WTC11 (cell line): ENCODE results near the gene GLTPD2. TPM values are rescaled to one million over a fixed set of nuclear protein-coding genes. Genes with fewer than 3 reads are reported as not detected.

Source experiments
- ATAC-seq: fragments of 200-7000 bp; cut with Tn5 transposase; 2 replicates; pipeline ENCODE4 v1.10.0; 2021; ENCODE audit warnings: mild to moderate bottlenecking, moderate library complexity
- CTCF ChIA-PET: fragments of 300-600 bp; sonication (Branson Sonifier 250); formaldehyde crosslinking; loops from one replicate; lab custom pipeline; 2021; ENCODE audit warnings: antibody characterized with exemption; lab: Charles Lee
- POLR2A ChIA-PET: fragments of 350-600 bp; sonication (Branson Sonifier 250); formaldehyde crosslinking; loops from one replicate; lab custom pipeline; 2021; ENCODE audit warnings: antibody characterized with exemption; lab: Charles Lee
- DNase-seq: peaks from one replicate; pipeline ENCODE4 v3.0.0; 2021; ENCODE audit warnings: low spot score
- H3K27ac Mint-ChIP-seq: 2 replicates; pipeline ENCODE4 v1.8.0; 2021; ENCODE audit warnings: mixed read lengths
- H3K27me3 Mint-ChIP-seq: 2 replicates; pipeline ENCODE4 v1.8.0; 2021; ENCODE audit warnings: low read depth, mild to moderate bottlenecking, moderate library complexity, mixed read lengths
- H3K36me3 Mint-ChIP-seq: 2 replicates; pipeline ENCODE4 v1.8.0; 2021; ENCODE audit warnings: mixed read lengths
- H3K4me1 Mint-ChIP-seq: 2 replicates; pipeline ENCODE4 v1.8.0; 2022; ENCODE audit warnings: mixed read lengths
- H3K4me3 Mint-ChIP-seq: 2 replicates; pipeline ENCODE4 v1.8.0; 2021; ENCODE audit warnings: mild to moderate bottlenecking, moderate library complexity, mixed read lengths
- H3K9me3 Mint-ChIP-seq: 2 replicates; pipeline ENCODE4 v1.8.0; 2021; ENCODE audit warnings: mixed read lengths
- ATF1 ChIP-seq: sonication (generic); formaldehyde crosslinking; IDR thresholded peaks from 2 replicates; pipeline ENCODE4 v1.8.1; 2023; ENCODE audit warnings: mild to moderate bottlenecking, moderate library complexity, missing genetic modification reagents
- ELF4 ChIP-seq: sonication (generic); formaldehyde crosslinking; IDR thresholded peaks from 2 replicates; pipeline ENCODE4 v1.8.1; 2022; ENCODE audit warnings: low read depth, mild to moderate bottlenecking, moderate library complexity, missing genetic modification reagents
- EMX1 ChIP-seq: fragments of 250-450 bp; sonication (Bioruptor Pico); IDR thresholded peaks from 2 replicates; pipeline ENCODE4 v1.8.0; 2021; ENCODE audit warnings: mild to moderate bottlenecking
- ETV6 ChIP-seq: sonication (generic); formaldehyde crosslinking; IDR thresholded peaks from 2 replicates; pipeline ENCODE4 v1.8.1; 2022; ENCODE audit warnings: mild to moderate bottlenecking, missing genetic modification reagents
- FOXP1 ChIP-seq: sonication (generic); formaldehyde crosslinking; IDR thresholded peaks from 2 replicates; pipeline ENCODE4 v1.8.0; 2022; ENCODE audit warnings: missing genetic modification reagents, mild to moderate bottlenecking, moderate library complexity, borderline replicate concordance
- HMGA2 ChIP-seq: fragments of 250-450 bp; sonication (Bioruptor Pico); IDR thresholded peaks from 2 replicates; pipeline ENCODE4 v1.4.0; 2021; ENCODE audit warnings: mild to moderate bottlenecking, moderate library complexity
- JAZF1 ChIP-seq: fragments of 250-450 bp; sonication (Bioruptor Pico); IDR thresholded peaks from 2 replicates; pipeline ENCODE4 v1.9.0; 2021; ENCODE audit warnings: moderate library complexity, mild to moderate bottlenecking, inconsistent platforms
- MAX ChIP-seq: sonication (generic); formaldehyde crosslinking; IDR thresholded peaks from 2 replicates; pipeline ENCODE4 v1.8.0; 2022; ENCODE audit warnings: mild to moderate bottlenecking, missing genetic modification reagents
- MXD4 ChIP-seq: fragments of 250-450 bp; sonication (Bioruptor Pico); IDR thresholded peaks from 2 replicates; pipeline ENCODE4 v1.8.0; 2021; ENCODE audit warnings: mild to moderate bottlenecking, moderate library complexity, borderline replicate concordance
- PREB ChIP-seq: sonication (generic); formaldehyde crosslinking; IDR thresholded peaks from 2 replicates; pipeline ENCODE4 v1.8.1; 2022; ENCODE audit warnings: mild to moderate bottlenecking, missing genetic modification reagents, moderate library complexity, borderline replicate concordance
- SOX15 ChIP-seq: fragments of 250-450 bp; sonication (Bioruptor Pico); IDR thresholded peaks from 2 replicates; pipeline ENCODE4 v1.9.0; 2021; ENCODE audit warnings: mild to moderate bottlenecking
- TEAD1 ChIP-seq: sonication (generic); formaldehyde crosslinking; IDR thresholded peaks from 2 replicates; pipeline ENCODE4 v1.8.0; 2022; ENCODE audit warnings: mild to moderate bottlenecking, missing genetic modification reagents
- TP53 ChIP-seq: sonication (generic); formaldehyde crosslinking; IDR thresholded peaks from 2 replicates; pipeline ENCODE4 v1.8.1; 2023; ENCODE audit warnings: mild to moderate bottlenecking, missing genetic modification reagents
- ZBTB21 ChIP-seq: sonication (generic); formaldehyde crosslinking; IDR thresholded peaks from 2 replicates; pipeline ENCODE4 v1.8.1; 2023; ENCODE audit warnings: mild to moderate bottlenecking, missing genetic modification reagents, borderline replicate concordance
- ZBTB43 ChIP-seq: sonication (generic); formaldehyde crosslinking; IDR thresholded peaks from 2 replicates; pipeline ENCODE4 v1.8.1; 2023; ENCODE audit warnings: mild to moderate bottlenecking, missing genetic modification reagents
- ZNF138 ChIP-seq: sonication (generic); formaldehyde crosslinking; conservative IDR thresholded peaks from 2 replicates; pipeline ENCODE4 v1.8.1; 2022; ENCODE audit warnings: mild to moderate bottlenecking, moderate library complexity, missing genetic modification reagents
- ZNF263 ChIP-seq: sonication (generic); formaldehyde crosslinking; IDR thresholded peaks from 2 replicates; pipeline ENCODE4 v1.8.1; 2022; ENCODE audit warnings: low read depth, mild to moderate bottlenecking, moderate library complexity, missing genetic modification reagents
- total RNA-seq: library from RNA; stranded (reverse); gene quantifications from 3 replicates; pipeline ENCODE4 v1.2.3, GENCODE V29; 2021
- TF ChIP-seq, protein P1 (sequence below): sonication (generic); formaldehyde crosslinking; IDR thresholded peaks from 2 replicates; pipeline ENCODE4 v1.8.0; 2022; ENCODE audit warnings: mild to moderate bottlenecking, missing genetic modification reagents
- TF ChIP-seq, protein P2 (sequence below): sonication (generic); formaldehyde crosslinking; IDR thresholded peaks from 2 replicates; pipeline ENCODE4 v1.8.1; 2023; ENCODE audit warnings: mild to moderate bottlenecking, moderate library complexity, missing genetic modification reagents
- TF ChIP-seq, protein P3 (sequence below): sonication (generic); formaldehyde crosslinking; IDR thresholded peaks from 2 replicates; pipeline ENCODE4 v1.8.0; 2022; ENCODE audit warnings: mild to moderate bottlenecking, missing genetic modification reagents
- TF ChIP-seq, protein P4 (sequence below): fragments of 200-600 bp; IDR thresholded peaks from 2 replicates; pipeline ENCODE4 v1.8.0; 2022; ENCODE audit warnings: antibody characterized with exemption
- TF ChIP-seq, protein P5 (sequence below): sonication (generic); formaldehyde crosslinking; conservative IDR thresholded peaks from 2 replicates; pipeline ENCODE4 v1.8.1; 2023; ENCODE audit warnings: mild to moderate bottlenecking, low read depth, missing genetic modification reagents, moderate library complexity

GLTPD2 gene
- total RNA-seq, 1 experiment from 2014 or later: not detected

- TF ChIP-seq MAX (CRISPR knock-in tag): no peak
- TF ChIP-seq ATF1 (CRISPR knock-in tag): no peak
- TF ChIP-seq MXD4 (CRISPR knock-in tag): no peak
- no peak for TF ChIP-seq ZNF138 (CRISPR knock-in tag)
- TF ChIP-seq, all 79 proteins: peak for 0
Observed at GRCh38 chr17:4766201-4766600, 22.6 kb upstream of the GLTPD2 start (continued).

DNA sequence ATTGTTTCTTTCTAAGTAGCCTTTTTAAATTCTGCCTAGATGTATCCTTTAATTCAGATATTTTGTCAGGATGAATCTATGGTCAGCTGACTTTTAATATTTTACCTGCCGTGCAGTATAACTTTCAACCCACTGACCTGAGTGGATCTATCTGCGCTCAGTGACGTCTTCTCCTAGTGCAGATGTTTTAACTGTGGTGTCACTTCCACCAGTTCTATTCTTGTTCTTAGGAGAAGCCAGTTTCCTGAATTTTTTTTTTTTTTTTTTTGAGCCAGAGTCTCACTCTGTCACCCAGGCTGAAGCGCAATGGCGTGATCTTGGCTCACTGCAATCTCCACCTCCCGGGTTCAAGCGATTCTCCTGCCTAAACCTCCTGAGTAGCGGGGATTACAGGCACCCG lies 22.0 kb upstream of the GLTPD2 start:
- Mint-ChIP-seq H3K4me3 (no peak overlapping the region), H3K27ac (no peak overlapping the region), H3K27me3 (no peaks in the 10 kb centered on the region), H3K4me1 (no peaks in the 10 kb centered on the region)
- no peak for DNase-seq
- TF ChIP-seq ZBTB43 (CRISPR knock-in tag) (no peak), TP53 (no peak), ELF4 (CRISPR knock-in tag) (no peak), EMX1 (CRISPR knock-in tag) (no peak), TEAD1 (CRISPR knock-in tag) (no peak), ZNF263 (CRISPR knock-in tag) (no peak), ATF1 (CRISPR knock-in tag) (no peak), ZBTB21 (CRISPR knock-in tag) (no peak), HMGA2 (CRISPR knock-in tag) (no peak), FOXP1 (CRISPR knock-in tag) (no peak), PREB (no peak), SOX15 (CRISPR knock-in tag) (no peak), ETV6 (no peak), JAZF1 (CRISPR knock-in tag) (no peak)
- TF ChIP-seq, protein P1, sequence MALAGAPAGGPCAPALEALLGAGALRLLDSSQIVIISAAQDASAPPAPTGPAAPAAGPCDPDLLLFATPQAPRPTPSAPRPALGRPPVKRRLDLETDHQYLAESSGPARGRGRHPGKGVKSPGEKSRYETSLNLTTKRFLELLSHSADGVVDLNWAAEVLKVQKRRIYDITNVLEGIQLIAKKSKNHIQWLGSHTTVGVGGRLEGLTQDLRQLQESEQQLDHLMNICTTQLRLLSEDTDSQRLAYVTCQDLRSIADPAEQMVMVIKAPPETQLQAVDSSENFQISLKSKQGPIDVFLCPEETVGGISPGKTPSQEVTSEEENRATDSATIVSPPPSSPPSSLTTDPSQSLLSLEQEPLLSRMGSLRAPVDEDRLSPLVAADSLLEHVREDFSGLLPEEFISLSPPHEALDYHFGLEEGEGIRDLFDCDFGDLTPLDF (CRISPR knock-in tag): no peak
- TF ChIP-seq, protein P2, sequence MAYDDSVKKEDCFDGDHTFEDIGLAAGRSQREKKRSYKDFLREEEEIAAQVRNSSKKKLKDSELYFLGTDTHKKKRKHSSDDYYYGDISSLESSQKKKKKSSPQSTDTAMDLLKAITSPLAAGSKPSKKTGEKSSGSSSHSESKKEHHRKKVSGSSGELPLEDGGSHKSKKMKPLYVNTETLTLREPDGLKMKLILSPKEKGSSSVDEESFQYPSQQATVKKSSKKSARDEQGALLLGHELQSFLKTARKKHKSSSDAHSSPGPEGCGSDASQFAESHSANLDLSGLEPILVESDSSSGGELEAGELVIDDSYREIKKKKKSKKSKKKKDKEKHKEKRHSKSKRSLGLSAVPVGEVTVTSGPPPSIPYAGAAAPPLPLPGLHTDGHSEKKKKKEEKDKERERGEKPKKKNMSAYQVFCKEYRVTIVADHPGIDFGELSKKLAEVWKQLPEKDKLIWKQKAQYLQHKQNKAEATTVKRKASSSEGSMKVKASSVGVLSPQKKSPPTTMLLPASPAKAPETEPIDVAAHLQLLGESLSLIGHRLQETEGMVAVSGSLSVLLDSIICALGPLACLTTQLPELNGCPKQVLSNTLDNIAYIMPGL: no peak
- TF ChIP-seq, protein P3, sequence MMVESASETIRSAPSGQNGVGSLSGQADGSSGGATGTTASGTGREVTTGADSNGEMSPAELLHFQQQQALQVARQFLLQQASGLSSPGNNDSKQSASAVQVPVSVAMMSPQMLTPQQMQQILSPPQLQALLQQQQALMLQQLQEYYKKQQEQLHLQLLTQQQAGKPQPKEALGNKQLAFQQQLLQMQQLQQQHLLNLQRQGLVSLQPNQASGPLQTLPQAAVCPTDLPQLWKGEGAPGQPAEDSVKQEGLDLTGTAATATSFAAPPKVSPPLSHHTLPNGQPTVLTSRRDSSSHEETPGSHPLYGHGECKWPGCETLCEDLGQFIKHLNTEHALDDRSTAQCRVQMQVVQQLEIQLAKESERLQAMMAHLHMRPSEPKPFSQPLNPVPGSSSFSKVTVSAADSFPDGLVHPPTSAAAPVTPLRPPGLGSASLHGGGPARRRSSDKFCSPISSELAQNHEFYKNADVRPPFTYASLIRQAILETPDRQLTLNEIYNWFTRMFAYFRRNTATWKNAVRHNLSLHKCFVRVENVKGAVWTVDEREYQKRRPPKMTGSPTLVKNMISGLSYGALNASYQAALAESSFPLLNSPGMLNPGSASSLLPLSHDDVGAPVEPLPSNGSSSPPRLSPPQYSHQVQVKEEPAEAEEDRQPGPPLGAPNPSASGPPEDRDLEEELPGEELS (CRISPR knock-in tag): no peak
- TF ChIP-seq, protein P4, sequence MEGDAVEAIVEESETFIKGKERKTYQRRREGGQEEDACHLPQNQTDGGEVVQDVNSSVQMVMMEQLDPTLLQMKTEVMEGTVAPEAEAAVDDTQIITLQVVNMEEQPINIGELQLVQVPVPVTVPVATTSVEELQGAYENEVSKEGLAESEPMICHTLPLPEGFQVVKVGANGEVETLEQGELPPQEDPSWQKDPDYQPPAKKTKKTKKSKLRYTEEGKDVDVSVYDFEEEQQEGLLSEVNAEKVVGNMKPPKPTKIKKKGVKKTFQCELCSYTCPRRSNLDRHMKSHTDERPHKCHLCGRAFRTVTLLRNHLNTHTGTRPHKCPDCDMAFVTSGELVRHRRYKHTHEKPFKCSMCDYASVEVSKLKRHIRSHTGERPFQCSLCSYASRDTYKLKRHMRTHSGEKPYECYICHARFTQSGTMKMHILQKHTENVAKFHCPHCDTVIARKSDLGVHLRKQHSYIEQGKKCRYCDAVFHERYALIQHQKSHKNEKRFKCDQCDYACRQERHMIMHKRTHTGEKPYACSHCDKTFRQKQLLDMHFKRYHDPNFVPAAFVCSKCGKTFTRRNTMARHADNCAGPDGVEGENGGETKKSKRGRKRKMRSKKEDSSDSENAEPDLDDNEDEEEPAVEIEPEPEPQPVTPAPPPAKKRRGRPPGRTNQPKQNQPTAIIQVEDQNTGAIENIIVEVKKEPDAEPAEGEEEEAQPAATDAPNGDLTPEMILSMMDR: no peak
- TF ChIP-seq, protein P5, sequence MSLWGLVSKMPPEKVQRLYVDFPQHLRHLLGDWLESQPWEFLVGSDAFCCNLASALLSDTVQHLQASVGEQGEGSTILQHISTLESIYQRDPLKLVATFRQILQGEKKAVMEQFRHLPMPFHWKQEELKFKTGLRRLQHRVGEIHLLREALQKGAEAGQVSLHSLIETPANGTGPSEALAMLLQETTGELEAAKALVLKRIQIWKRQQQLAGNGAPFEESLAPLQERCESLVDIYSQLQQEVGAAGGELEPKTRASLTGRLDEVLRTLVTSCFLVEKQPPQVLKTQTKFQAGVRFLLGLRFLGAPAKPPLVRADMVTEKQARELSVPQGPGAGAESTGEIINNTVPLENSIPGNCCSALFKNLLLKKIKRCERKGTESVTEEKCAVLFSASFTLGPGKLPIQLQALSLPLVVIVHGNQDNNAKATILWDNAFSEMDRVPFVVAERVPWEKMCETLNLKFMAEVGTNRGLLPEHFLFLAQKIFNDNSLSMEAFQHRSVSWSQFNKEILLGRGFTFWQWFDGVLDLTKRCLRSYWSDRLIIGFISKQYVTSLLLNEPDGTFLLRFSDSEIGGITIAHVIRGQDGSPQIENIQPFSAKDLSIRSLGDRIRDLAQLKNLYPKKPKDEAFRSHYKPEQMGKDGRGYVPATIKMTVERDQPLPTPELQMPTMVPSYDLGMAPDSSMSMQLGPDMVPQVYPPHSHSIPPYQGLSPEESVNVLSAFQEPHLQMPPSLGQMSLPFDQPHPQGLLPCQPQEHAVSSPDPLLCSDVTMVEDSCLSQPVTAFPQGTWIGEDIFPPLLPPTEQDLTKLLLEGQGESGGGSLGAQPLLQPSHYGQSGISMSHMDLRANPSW: no peak
- TF ChIP-seq, all 79 proteins: peak for 0
- ChIA-PET POLR2A (no interaction called here), CTCF (no interaction called here)
- no peaks in the 10 kb centered on the region for H3K9me3 Mint-ChIP-seq
- no peaks in the 10 kb centered on the region for H3K36me3 Mint-ChIP-seq
- no peak for ATAC-seq
